Heart left ventricle (tissue), 16 donors: Measurements from ENCODE around the gene CENPU. TPM values are rescaled to one million over a fixed set of nuclear protein-coding genes. Genes with fewer than 3 reads are reported as not detected.

Experiments
- ATAC-seq, 4 donors: fragments of 200-7000 bp; cut with Tn5 transposase; one replicate each; pipeline ENCODE4 v1.9.1; 2020 to 2022; ENCODE audit warnings: moderate library complexity in 4 of 4, mild to moderate bottlenecking in 3 of 4, moderate number of reproducible peaks in 1 of 4
- DNase-seq, 5 donors: peaks; one replicate each; pipeline ENCODE4 v3.0.0-alpha.2; 2020
- H3K27ac ChIP-seq, 12 donors: fragments of 200-600 bp; sonication (generic) in 4 of 12; one replicate each; pipeline versions ENCODE4 v1.5.0 to v1.8.0; 2016 to 2022; ENCODE audit warnings: mild to moderate bottlenecking in 2 of 12
- H3K27me3 ChIP-seq, 9 donors: fragments of 200-600 bp; sonication (generic) in 2 of 9; one replicate each; pipeline versions ENCODE4 v1.5.1 to v1.8.0; 2016 to 2022; ENCODE audit warnings: mild to moderate bottlenecking in 3 of 9
- H3K36me3 ChIP-seq, 9 donors: fragments of 200-600 bp; sonication (generic) in 2 of 9; one replicate each; pipeline versions ENCODE4 v1.5.0 to v1.8.0; 2018 to 2022; ENCODE audit warnings: mild to moderate bottlenecking in 2 of 9
- H3K4me1 ChIP-seq, 12 donors: fragments of 200-600 bp; sonication (generic) in 4 of 12; one replicate each; pipeline versions ENCODE4 v1.5.0 to v1.8.0; 2016 to 2022; ENCODE audit warnings: mild to moderate bottlenecking in 3 of 12
- H3K4me3 ChIP-seq, 12 donors: fragments of 200-600 bp; sonication (generic) in 4 of 12; one replicate each; pipeline versions ENCODE4 v1.5.0 to v1.8.0; 2017 to 2022; ENCODE audit warnings: mild to moderate bottlenecking in 9 of 12, moderate library complexity in 4 of 12
- H3K9me3 ChIP-seq, 12 donors: fragments of 200-600 bp; sonication (generic) in 4 of 12; one replicate each; pipeline versions ENCODE4 v1.5.0 to v1.8.0; 2016 to 2022; ENCODE audit warnings: mild to moderate bottlenecking in 1 of 12
- CTCF ChIP-seq, 12 donors: fragments of 200-600 bp; sonication (generic) in 4 of 12; IDR thresholded peaks; one replicate each; pipeline versions ENCODE4 v1.5.0 to v1.8.0; 2018 to 2022; ENCODE audit warnings: antibody characterized with exemption in 12 of 12, mild to moderate bottlenecking in 5 of 12
- POLR2A ChIP-seq, 2 donors: fragments of 450-650 bp; IDR thresholded peaks; one replicate each; pipeline ENCODE4 v1.6.1; 2017; ENCODE audit warnings: antibody characterized with exemption in 2 of 2, mild to moderate bottlenecking in 2 of 2, moderate library complexity in 2 of 2
- WGBS, 4 donors: extraction: QIAGEN DNeasy Blood & Tissue Kit in 2 of 4; methylation state at CpG; one replicate each; pipeline versions ENCODE4 v1.1.5 to v1.1.7; 2013 to 2018; 5-methylcytosine and 5-hydroxymethylcytosine counted together
- intact Hi-C, 10 donors: fragments of 100-400 bp; cut with DNase I; formaldehyde crosslinking; loops; one replicate each; pipeline versions ENCODE4 v1.11.1 to v1.14.2; 2022
- polyA plus RNA-seq, 2 donors: library from polyadenylated mRNA; stranded (reverse); fragments of 200-250 nt; gene quantifications; one replicate each; pipeline ENCODE4 v1.2.3, GENCODE V29; 2013
- total RNA-seq, 9 donors: library from RNA; depleted of rRNA in 2 of 9; stranded (reverse); fragments of >200 nt in 2 of 9; fragmentation: NEBNext Ultra II Directional in 3 of 9; extraction: Animal tissue kit (Norgen Biotek cat#: 25700) in 3 of 9; gene quantifications; one replicate each; pipeline versions ENCODE4 v1.1.0 to v1.2.4, GENCODE V29; 2016 to 2023
- donor health status: ischemic (EF 13 %, LVEDD 7.1; RV severe dilation, severe dysfunction).
- donor health status: healthy with polysubstance abuse.
- donor health status: DM: no; HTN: yes; CAD: no.
- donor health status: DM: no; HTN: no; CAD: no.
- donor health status: ischemic (EF 25% LVEDD 6.9; RV normal size, moderate dysfunction).
- donor health status: ischemic (EF 25% LVEDD 5.7; RV mildly dilated, moderate dysfunction).
- donor health status: healthy.
- donor health status: DM: yes; HTN: yes; CAD: no.
- donor health status: ischemic (EF 35%, LVEDD 5.7; RV mildly dilated, moderate dysfunction).
- donor health status: nonischemic (EF 11% LVEDD 7.7; RV severe dilation, severe dysfunction).
- donor health status: DM: yes; HTN: yes; CAD: no.
- donor health status: PGD.
- donor health status: ischemic (EF 29% LVEDD 5.4; RV normal size, mild dysfunction).
- donor health status: nonischemic (EF 23%, LVEDD 6.1; RV moderate dilation, normal function).

CENPU gene
- total and polyA plus RNA-seq, 11 donors, result 0.36 to 7.1 (median 1.2) TPM

- Histone ChIP-seq H3K27ac (peak overlapping the region in 6 of 12 donors; percentile 8 to 99 (median 29)), H3K4me3 (peak overlapping the region in 2 of 12 donors; percentile 0 to 9), H3K27me3 (no peaks in the 10 kb centered on the region), H3K4me1 (peaks cover 5 to 75% (median 58%) of the 10 kb centered on the region in 12 donors), H3K36me3 (peaks cover 0 to 44% (median 0%) of the 10 kb centered on the region in 9 donors), H3K9me3 (no peaks in the 10 kb centered on the region)
- DNase-seq, result no peak
- intact Hi-C loops, result loop anchor here in 9 of 10 donors (5.0 to 10.0 kb wide), 11 partner anchors 86 to 384 kb away; partner anchors contain the start of genes CENPU (in 6 of the 9), IRF2 (in 3 of the 9) and ACSL1 (in 1 of the 9)
- no peak for ATAC-seq
- no peak for TF ChIP-seq POLR2A (IDR thresholded peaks at IDR 0.05)
- TF ChIP-seq CTCF (IDR thresholded peaks at IDR 0.05), result no peak
- 49 to 60% (median 53%) methylated on average over 6 of the region's 6 CpGs for WGBS, 4 donors
Measured at GRCh38 chr4:184645904-184646610, 87.8 kb downstream of the CENPU start.

DNA sequence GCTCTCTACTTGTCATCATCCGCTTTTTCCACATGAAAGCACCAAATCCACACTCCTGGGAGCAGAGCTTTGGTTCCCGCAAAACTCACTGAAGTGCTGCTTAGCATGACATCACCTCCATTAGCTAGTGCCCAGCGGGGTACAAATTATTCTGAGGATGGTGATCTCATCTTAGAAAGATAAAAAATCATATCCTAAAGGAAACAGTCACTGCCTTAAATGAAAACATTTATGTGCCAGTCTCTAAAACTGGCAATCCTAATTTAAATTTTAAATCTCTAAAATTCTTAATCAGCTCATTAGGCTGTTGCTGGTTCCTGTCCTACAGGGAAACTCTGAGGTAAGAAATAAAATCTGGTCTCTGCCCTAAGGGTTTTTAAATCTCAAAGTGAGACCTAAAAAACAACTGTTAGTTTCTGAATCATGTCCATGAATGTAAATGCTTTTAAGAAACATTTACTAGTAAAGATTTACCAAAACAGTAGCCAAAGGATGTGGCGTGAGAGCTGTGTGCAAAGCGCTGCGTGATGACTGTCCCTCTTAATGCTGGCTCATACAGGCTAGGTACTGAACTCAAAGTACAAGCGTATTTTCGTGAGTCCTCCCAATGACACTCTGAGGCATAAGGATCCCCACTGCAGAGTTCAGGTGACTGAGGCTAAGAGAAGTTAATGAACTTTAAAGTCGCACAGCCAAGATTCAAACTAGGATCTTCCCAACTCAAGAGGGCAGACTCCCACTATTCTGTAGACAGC is 89.2 kb downstream of the CENPU start:
- H3K4me1 ChIP-seq, result peaks cover 5 to 76% (median 60%) of the 10 kb centered on the region in 12 donors
- DNase-seq (no peak), ATAC-seq (no peak)
- no peak overlapping the region for H3K4me3 ChIP-seq
- WGBS, 4 donors, result 72 to 76% (median 74%) methylated on average over 9 of the region's 9 CpGs
- TF ChIP-seq POLR2A (IDR thresholded peaks at IDR 0.05) (no peak), CTCF (IDR thresholded peaks at IDR 0.05) (no peak)
- H3K36me3 ChIP-seq, result peaks cover 0 to 50% (median 0%) of the 10 kb centered on the region in 9 donors
- intact Hi-C loops, result loop anchor here in 9 of 10 donors (5.0 to 10.0 kb wide), 11 partner anchors 88 to 382 kb away; partner anchors contain the start of genes CENPU (in 6 of the 9), IRF2 (in 3 of the 9) and ACSL1 (in 1 of the 9)
- peak overlapping the region in 7 of 12 donors; percentile 16 to 99 (median 46) for H3K27ac ChIP-seq
- H3K27me3 ChIP-seq, result no peaks in the 10 kb centered on the region
- no peaks in the 10 kb centered on the region for H3K9me3 ChIP-seq

Other genes with a start within 250 kb of the CENPU start
- 10 to 100 TPM in 7 of 9 donors, 1 to 10 TPM in 2; 7.3 to 32.0 (median 15.8) TPM for gene CASP3, start 84.6 kb downstream of the CENPU start, total RNA-seq
- 10 to 100 TPM in 1 of 2 donors, 1 to 10 TPM in 1; 7.8 to 20.4 TPM for gene CASP3, start 84.6 kb downstream of the CENPU start, polyA plus RNA-seq
- gene PRIMPOL, start 84.4 kb downstream of the CENPU start, total RNA-seq, result 10 to 100 TPM in 7 of 9 donors, 1 to 10 TPM in 2; 5.4 to 12.4 (median 10.6) TPM
- gene PRIMPOL, start 84.4 kb downstream of the CENPU start, polyA plus RNA-seq, result 10 to 100 TPM in 1 of 2 donors, 1 to 10 TPM in 1; 5.2 to 24.8 TPM
- 100 to 1,000 TPM; 171 to 603 (median 266) TPM for gene ACSL1, start 91.9 kb upstream of the CENPU start, total RNA-seq
- 100 to 1,000 TPM; 236 to 301 TPM for gene ACSL1, start 91.9 kb upstream of the CENPU start, polyA plus RNA-seq